ENCODE data around the gene SERTM1.

SERTM1 gene

GRCh38 chr13:36673838-36674326 is at the start of gene SERTM1:
SERTM1 (plus strand) TSS chr13:36674020; CDS start chr13:36695079, 21,059 bp downstream.
- H3K9me3 ChIP-seq (ENCODE audit: control insufficient read depth, insufficient read depth, low read depth, low read length), result no peaks in the 10 kb centered on the region
- no peaks in the 10 kb centered on the region for H3K4me1 ChIP-seq (ENCODE audit: control insufficient read depth, insufficient read depth, low read length)
- H3K27ac ChIP-seq (ENCODE audit: extremely low read depth, low read depth, low read length), result no peak within 1 kb of the TSS
- no peaks in the 10 kb centered on the region for H3K36me3 ChIP-seq (ENCODE audit: control insufficient read depth in 2 of 2, insufficient read depth in 1 of 2, low read length in 2 of 2)
- H3K4me3 ChIP-seq (ENCODE audit: low read depth, low read length), result peak within 1 kb of the TSS; percentile 58
- CTCF ChIA-PET, result no interaction called here
- POLR2A ChIA-PET, result interaction anchor here (0.5 kb wide), 1 partner anchor 19 kb away, joined by 4 read pairs; no protein-coding TSS in a partner anchor
- TF ChIP-seq, protein P1, sequence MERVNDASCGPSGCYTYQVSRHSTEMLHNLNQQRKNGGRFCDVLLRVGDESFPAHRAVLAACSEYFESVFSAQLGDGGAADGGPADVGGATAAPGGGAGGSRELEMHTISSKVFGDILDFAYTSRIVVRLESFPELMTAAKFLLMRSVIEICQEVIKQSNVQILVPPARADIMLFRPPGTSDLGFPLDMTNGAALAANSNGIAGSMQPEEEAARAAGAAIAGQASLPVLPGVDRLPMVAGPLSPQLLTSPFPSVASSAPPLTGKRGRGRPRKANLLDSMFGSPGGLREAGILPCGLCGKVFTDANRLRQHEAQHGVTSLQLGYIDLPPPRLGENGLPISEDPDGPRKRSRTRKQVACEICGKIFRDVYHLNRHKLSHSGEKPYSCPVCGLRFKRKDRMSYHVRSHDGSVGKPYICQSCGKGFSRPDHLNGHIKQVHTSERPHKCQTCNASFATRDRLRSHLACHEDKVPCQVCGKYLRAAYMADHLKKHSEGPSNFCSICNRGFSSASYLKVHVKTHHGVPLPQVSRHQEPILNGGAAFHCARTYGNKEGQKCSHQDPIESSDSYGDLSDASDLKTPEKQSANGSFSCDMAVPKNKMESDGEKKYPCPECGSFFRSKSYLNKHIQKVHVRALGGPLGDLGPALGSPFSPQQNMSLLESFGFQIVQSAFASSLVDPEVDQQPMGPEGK (tag by site-specific recombination; IDR thresholded peaks at IDR 0.05), result 0 out of 2 replicates have a peak, but pooled peaks have one; percentile 41
- TF ChIP-seq ZBTB8A (tag by site-specific recombination; IDR thresholded peaks at IDR 0.05) (peak; percentile 98), ZNF302 (tag by site-specific recombination; IDR thresholded peaks at IDR 0.05; ENCODE audit: low read depth) (no peak), ZNF114 (tag by site-specific recombination; IDR thresholded peaks at IDR 0.05) (no peak), ZNF792 (tag by site-specific recombination; IDR thresholded peaks at IDR 0.05) (no peak), ZFP69B (tag by site-specific recombination; IDR thresholded peaks at IDR 0.05) (peak; percentile 95), INSM2 (tag by site-specific recombination; IDR thresholded peaks at IDR 0.05) (no peak), ZNF670 (tag by site-specific recombination; IDR thresholded peaks at IDR 0.05; ENCODE audit: low read depth) (no peak), ZNF146 (tag by site-specific recombination; IDR thresholded peaks at IDR 0.05) (no peak), GLIS2 (tag by site-specific recombination; IDR thresholded peaks at IDR 0.05) (peak; percentile 45; the same call in 1 of the 2 replicates), ZNF76 (tag by site-specific recombination; IDR thresholded peaks at IDR 0.05; ENCODE audit: borderline replicate concordance, low read depth) (0 out of 2 replicates have a peak, but pooled peaks have one; percentile 25), ZSCAN30 (tag by site-specific recombination; IDR thresholded peaks at IDR 0.05) (peak; percentile 79), ZNF692 (tag by site-specific recombination; IDR thresholded peaks at IDR 0.05) (peak; percentile 96), ZNF341 (tag by site-specific recombination; IDR thresholded peaks at IDR 0.05; ENCODE audit: low read depth) (peak; percentile 79), ZNF571 (tag by site-specific recombination; IDR thresholded peaks at IDR 0.05) (no peak), ZNF660 (tag by site-specific recombination; IDR thresholded peaks at IDR 0.05) (0 out of 2 replicates have a peak, but pooled peaks have one; percentile 24), ZNF561 (tag by site-specific recombination; IDR thresholded peaks at IDR 0.05; ENCODE audit: borderline replicate concordance) (peak; percentile 87), IKZF3 (tag by site-specific recombination; IDR thresholded peaks at IDR 0.05) (peak; percentile 72)
- TF ChIP-seq, protein P2, sequence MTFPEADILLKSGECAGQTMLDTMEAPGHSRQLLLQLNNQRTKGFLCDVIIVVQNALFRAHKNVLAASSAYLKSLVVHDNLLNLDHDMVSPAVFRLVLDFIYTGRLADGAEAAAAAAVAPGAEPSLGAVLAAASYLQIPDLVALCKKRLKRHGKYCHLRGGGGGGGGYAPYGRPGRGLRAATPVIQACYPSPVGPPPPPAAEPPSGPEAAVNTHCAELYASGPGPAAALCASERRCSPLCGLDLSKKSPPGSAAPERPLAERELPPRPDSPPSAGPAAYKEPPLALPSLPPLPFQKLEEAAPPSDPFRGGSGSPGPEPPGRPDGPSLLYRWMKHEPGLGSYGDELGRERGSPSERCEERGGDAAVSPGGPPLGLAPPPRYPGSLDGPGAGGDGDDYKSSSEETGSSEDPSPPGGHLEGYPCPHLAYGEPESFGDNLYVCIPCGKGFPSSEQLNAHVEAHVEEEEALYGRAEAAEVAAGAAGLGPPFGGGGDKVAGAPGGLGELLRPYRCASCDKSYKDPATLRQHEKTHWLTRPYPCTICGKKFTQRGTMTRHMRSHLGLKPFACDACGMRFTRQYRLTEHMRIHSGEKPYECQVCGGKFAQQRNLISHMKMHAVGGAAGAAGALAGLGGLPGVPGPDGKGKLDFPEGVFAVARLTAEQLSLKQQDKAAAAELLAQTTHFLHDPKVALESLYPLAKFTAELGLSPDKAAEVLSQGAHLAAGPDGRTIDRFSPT (tag by site-specific recombination; IDR thresholded peaks at IDR 0.05), result no peak
- TF ChIP-seq, protein P3, sequence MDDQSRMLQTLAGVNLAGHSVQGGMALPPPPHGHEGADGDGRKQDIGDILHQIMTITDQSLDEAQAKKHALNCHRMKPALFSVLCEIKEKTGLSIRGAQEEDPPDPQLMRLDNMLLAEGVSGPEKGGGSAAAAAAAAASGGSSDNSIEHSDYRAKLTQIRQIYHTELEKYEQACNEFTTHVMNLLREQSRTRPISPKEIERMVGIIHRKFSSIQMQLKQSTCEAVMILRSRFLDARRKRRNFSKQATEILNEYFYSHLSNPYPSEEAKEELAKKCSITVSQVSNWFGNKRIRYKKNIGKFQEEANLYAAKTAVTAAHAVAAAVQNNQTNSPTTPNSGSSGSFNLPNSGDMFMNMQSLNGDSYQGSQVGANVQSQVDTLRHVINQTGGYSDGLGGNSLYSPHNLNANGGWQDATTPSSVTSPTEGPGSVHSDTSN (CRISPR knock-in tag; IDR thresholded peaks at IDR 0.05), result peak; percentile 37; the same call in 1 of the 2 replicates
- TF ChIP-seq, protein P4, sequence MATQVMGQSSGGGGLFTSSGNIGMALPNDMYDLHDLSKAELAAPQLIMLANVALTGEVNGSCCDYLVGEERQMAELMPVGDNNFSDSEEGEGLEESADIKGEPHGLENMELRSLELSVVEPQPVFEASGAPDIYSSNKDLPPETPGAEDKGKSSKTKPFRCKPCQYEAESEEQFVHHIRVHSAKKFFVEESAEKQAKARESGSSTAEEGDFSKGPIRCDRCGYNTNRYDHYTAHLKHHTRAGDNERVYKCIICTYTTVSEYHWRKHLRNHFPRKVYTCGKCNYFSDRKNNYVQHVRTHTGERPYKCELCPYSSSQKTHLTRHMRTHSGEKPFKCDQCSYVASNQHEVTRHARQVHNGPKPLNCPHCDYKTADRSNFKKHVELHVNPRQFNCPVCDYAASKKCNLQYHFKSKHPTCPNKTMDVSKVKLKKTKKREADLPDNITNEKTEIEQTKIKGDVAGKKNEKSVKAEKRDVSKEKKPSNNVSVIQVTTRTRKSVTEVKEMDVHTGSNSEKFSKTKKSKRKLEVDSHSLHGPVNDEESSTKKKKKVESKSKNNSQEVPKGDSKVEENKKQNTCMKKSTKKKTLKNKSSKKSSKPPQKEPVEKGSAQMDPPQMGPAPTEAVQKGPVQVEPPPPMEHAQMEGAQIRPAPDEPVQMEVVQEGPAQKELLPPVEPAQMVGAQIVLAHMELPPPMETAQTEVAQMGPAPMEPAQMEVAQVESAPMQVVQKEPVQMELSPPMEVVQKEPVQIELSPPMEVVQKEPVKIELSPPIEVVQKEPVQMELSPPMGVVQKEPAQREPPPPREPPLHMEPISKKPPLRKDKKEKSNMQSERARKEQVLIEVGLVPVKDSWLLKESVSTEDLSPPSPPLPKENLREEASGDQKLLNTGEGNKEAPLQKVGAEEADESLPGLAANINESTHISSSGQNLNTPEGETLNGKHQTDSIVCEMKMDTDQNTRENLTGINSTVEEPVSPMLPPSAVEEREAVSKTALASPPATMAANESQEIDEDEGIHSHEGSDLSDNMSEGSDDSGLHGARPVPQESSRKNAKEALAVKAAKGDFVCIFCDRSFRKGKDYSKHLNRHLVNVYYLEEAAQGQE (tag by site-specific recombination; IDR thresholded peaks at IDR 0.05), result 0 out of 2 replicates have a peak, but pooled peaks have one; percentile 46
- TF ChIP-seq, protein P5, sequence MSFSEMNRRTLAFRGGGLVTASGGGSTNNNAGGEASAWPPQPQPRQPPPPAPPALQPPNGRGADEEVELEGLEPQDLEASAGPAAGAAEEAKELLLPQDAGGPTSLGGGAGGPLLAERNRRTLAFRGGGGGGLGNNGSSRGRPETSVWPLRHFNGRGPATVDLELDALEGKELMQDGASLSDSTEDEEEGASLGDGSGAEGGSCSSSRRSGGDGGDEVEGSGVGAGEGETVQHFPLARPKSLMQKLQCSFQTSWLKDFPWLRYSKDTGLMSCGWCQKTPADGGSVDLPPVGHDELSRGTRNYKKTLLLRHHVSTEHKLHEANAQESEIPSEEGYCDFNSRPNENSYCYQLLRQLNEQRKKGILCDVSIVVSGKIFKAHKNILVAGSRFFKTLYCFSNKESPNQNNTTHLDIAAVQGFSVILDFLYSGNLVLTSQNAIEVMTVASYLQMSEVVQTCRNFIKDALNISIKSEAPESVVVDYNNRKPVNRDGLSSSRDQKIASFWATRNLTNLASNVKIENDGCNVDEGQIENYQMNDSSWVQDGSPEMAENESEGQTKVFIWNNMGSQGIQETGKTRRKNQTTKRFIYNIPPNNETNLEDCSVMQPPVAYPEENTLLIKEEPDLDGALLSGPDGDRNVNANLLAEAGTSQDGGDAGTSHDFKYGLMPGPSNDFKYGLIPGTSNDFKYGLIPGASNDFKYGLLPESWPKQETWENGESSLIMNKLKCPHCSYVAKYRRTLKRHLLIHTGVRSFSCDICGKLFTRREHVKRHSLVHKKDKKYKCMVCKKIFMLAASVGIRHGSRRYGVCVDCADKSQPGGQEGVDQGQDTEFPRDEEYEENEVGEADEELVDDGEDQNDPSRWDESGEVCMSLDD (tag by site-specific recombination; IDR thresholded peaks at IDR 0.05), result peak; percentile 47; the same call in 1 of the 2 replicates
